Activated CD4-positive, alpha-beta T cell treated with anti-CD3 and anti-CD28 coated beads for 24 hours (primary cell): Measurements from ENCODE around the gene FOXRED2.
"Not testable (repeated sequence)": the region's sequence is repeated elsewhere in the genome, so short reads cannot be mapped to it uniquely, and the experiment has no call there.

Experiments used
- DNase-seq, 2 donors: peaks; one replicate each; pipeline ENCODE4 v3.0.0-alpha.2; 2020; ENCODE audit warnings: low read depth in 2 of 2

The FOXRED2 gene

DNA sequence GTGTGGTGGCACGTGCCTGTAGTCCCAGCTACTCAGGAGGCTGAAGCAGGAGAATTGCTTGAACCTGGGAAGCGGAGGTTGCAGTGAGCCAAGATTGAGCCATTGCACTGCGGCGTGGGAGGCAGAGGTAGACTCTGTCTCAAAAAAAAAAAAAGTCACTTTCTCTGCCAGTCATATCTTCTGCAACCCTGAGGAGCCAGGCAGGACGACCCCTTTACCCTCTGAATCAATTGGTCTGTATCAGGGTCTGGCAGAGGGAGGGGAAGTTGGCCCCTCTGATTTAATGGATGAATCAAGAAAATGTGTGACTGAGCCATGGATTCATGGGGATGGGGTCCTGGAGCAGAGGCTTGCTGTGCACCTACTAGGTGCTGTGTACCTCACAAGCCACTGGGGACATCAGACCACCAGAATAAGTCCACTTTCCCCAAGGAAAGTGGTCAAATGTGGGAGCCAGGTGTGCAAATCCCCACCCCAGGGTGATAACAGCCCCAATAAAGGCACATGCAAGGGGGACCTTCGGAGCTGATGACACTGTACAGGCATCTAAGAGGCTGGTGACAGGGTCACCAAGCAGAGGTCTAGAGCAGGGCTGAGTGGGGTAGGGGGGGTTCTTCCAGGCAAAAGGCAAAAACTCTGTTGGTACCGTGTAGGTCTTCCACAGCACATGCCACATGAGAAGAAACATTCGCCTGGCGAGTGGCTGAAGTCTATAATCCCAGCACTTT, 54.4 kb downstream of the FOXRED2 start:
- DNase-seq = no peak

DNA sequence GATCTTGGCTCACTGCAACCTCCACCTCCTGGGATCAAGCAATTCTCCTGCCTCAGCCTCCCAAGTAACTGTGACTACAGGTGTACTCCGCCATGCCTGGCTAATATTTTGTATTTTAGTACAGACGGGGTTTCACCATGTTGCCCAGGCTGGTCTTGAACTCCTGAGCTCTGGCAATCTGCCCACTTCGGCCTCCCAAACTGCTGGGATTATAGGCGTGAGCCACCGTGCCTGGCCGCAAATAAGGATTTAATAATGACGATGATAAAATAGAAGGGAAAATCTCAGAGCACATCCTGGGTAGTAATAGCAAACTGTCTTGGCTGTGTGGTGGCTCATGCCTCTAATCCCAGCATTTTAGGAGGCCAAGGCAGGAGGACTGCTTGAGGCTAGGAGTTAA, 55.9 kb downstream of the FOXRED2 start:
- DNase-seq = not testable (repeated sequence)

DNA sequence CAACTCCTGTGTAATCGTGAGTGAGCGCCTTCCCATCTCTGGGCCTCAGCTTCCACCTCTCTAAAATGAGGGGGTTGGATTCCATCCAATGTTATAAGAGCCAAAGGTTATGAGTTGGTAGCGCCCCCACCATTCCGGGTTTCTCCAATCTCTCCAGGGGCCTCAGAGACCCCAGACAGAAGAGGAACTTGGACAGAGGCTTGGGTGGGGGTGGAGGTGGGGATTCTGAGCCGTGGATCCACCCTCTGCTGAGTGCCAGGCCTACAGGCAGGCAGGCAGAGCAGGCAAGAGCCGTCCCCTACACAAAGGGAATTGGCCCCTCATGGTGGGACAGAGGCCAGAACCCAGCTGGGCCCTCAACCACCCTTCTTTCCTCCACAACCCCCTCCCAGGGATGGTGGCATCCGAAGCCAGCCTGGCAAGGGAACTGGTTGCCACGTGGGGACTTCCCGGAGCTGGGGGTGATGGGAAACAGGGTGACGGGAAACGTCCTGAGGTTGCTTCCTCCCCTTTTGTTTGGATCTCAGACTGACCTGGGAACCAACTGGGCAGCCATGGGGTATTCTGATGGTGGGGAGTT, 57.2 kb downstream of the FOXRED2 start:
- no peak for DNase-seq

DNA sequence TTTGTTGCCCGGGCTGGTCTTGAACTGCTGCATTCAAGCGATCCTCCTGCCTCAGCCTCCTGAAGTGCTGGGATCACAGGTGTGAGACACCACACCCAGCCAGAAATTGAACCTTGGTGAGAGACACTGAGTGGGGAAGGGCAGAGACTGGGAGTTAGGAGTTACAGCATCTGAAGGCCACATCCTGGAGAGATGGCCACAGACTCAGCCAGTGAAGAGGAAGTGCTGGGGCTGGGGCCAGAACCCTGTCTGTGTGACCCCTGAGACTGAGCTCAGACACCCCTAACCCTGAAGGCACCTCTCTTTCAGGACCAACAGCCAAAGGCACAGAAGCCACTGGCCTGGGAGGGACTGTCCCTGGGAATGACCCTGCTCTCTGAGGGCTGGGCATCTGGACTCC, 59.2 kb downstream of the FOXRED2 start:
- no peak for DNase-seq

DNA sequence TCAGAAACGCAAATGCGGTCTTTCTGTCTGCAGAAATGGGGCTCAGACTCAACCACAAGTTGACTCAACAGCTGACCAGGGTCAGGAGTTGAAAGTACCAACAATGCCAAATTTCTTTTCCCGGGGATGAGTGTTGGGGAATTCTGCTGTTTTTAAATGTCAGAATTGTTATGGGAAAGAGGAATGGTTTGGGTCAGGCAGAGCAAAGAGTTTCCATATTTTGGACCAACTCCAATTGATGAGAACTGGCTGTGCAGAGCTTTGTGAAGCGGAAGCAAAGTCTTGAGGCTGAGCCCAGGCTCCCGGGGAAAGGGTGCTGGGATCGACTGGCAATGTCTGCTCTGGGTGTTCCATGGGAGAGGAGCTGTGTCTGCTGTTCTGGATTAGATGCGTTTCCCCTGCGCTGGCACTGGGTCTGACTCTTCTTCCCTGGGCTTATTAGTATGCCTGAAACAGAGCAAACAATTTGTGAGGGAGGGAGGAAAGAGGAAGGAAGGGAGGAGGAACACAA, 61.6 kb downstream of the FOXRED2 start:
- DNase-seq = no peak

DNA sequence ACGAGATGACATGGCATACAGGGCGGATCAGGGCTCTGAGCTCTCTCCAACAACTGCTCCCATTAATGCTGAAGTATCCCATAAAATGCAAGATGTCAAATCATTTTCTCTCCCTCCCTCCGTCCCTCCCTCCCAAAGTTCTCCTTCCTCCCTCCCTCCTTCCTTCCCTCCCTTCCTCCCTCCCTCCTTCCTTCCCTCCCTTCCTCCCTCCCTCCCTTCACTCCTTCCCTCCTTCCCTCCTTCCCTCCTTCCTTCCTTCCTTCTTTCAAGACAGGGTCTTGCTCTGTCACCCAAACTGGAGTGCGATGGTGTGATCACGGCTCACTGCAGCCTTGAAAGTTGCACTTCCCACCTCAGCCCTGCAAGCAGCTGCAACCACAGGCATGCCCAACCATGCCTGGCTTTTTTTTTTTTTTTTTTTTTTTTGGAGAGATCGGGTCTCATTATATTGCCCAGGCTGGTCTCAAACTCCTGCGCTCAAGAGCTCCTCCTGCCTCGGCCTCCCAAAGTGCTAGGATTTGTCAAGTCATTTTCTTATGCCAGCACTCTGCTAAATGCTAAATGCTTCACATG, 63.6 kb downstream of the FOXRED2 start:
- no peak for DNase-seq

DNA sequence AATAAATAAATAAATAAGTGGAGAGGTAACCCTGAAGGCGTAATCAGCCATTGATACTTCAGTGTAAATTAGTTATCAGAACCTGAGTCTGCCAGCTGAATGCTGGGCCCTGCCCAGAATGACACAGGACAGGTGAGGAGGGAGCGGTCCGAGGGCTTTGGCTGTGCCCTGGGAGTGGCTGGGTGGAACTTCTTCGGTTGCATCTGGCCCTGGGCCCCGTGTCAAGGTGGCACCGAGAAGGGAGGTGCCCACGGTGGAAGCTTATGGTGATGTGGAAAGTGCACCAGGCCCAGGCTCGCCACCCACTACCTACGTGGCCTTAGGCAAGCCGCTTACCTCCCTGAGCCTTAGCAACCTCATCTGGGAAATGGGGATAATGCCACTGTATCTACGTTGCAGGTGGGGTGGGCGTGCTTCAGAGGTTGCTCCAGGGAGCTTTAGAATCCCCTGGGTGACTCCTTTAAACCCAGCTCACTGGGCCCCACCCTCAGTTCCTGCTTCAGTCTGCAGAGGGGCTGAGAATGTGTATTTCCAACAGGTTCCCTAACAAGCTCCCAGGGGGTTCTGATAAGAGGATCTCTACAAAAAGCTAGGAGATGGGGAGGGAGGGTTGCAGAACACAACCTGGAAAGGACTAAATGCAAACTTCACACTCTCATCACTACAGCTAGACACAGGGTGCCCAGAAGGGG, 64.2 kb downstream of the FOXRED2 start:
- no peak for DNase-seq

DNA sequence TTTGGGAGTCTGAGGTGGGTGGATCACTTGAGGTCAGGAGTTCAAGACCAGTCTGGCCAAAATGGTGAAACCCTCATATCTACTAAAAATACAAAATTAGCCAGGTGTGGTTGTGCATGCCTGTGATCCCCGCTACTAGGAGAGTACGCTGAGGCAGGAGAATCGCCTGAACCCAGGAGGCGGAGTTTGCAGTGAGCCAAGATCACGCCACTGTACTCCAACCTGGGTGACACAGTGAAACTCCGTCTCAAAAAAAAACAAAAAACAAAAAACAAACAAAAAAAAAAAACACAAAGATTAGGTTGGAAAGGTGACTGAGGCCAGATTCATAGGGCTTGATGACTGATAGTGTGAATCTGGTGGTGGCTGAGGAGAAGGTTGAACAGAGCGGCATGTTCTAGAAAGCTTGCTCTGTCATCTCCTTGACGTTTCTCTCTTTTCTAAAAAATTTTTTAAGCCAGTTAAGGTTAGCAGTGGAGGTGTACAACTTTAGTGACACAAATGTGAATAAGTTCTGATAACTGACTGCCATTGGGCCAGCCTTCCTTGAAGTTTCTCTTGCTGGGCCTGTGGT, 66.3 kb downstream of the FOXRED2 start:
- no peak for DNase-seq

DNA sequence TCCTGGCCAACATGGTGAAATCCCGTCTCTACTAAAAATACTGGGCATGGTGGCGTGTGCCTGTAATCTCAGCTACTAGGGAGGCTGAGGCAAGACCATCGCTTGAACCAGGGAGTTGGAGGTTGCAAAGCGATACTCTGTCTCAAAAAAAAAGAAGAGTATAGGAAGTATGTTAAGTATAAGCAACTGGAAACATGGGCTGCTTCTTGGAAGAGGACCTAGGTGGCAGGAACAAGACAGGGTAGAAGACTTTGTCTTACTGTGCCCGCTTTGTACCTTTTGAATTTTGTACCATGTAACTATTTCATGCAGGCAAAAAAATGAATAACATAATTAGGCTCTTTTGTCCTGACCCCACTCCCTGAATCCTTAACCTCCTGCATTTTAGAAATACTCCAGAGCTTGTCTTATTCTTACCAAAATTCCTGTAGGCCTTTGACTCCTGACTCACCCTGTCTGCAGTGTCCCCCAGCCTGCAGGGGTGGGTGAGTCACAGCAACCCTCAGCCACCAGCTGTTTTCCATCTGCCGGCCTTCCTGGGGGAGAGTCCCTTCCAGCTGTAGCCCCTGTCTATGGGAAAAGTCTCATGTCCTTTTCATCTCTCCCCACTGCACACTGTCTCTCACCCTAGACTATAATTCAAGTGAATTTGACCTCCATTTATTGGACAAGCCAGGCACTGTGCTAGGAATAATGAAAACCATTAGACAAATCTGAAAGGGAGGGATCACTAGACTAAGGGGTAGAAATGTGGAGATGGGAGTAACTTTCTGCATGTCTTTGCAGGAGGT, 67.2 kb downstream of the FOXRED2 start:
- no peak for DNase-seq
